Measurements from ENCODE around the gene EXPH5. TPM values are rescaled to one million over a fixed set of nuclear protein-coding genes. Genes with fewer than 3 reads are reported as not detected.

The EXPH5 gene
- total RNA-seq, 1 donor: 0.72 TPM

- TF ChIP-seq CTCF (IDR thresholded peaks at IDR 0.05; ENCODE audit: insufficient read depth, low read length): no peak
Measured at GRCh38 chr11:108558222-108558621, 35.3 kb downstream of the EXPH5 start.

GRCh38 chr11:108556019-108556418 is 37.5 kb downstream of the EXPH5 start:
- no peak overlapping the region for H3K4me3 ChIP-seq (ENCODE audit: low read depth, low read length)
- TF ChIP-seq CTCF (IDR thresholded peaks at IDR 0.05; ENCODE audit: insufficient read depth, low read length): no peak
- no peak for DNase-seq (ENCODE audit: low read depth)

More at GRCh38 chr11:108558222-108558621, 35.3 kb downstream of the EXPH5 start:
- DNase-seq (ENCODE audit: low read depth): no peak
- no peak overlapping the region for H3K4me3 ChIP-seq (ENCODE audit: low read depth, low read length)

- DNase-seq (ENCODE audit: low read depth): no peak
- H3K4me3 ChIP-seq (ENCODE audit: low read depth, low read length): no peak overlapping the region
- no peak for TF ChIP-seq CTCF (IDR thresholded peaks at IDR 0.05; ENCODE audit: insufficient read depth, low read length)
Measured at GRCh38 chr11:108551651-108552462, 41.7 kb downstream of the EXPH5 start.

GRCh38 chr11:108549319-108549885 is 44.2 kb downstream of the EXPH5 start:
- TF ChIP-seq CTCF (IDR thresholded peaks at IDR 0.05; ENCODE audit: insufficient read depth, low read length): no peak
- no peak overlapping the region for H3K4me3 ChIP-seq (ENCODE audit: low read depth, low read length)

GRCh38 chr11:108545909-108546501 is 47.6 kb downstream of the EXPH5 start:
- no peak overlapping the region for H3K4me3 ChIP-seq (ENCODE audit: low read depth, low read length)
- DNase-seq (ENCODE audit: low read depth): no peak
- no peak for TF ChIP-seq CTCF (IDR thresholded peaks at IDR 0.05; ENCODE audit: insufficient read depth, low read length)

More at GRCh38 chr11:108549319-108549885, 44.2 kb downstream of the EXPH5 start:
- no peak for DNase-seq (ENCODE audit: low read depth)

- TF ChIP-seq CTCF (IDR thresholded peaks at IDR 0.05; ENCODE audit: insufficient read depth, low read length): no peak
- DNase-seq (ENCODE audit: low read depth): no peak
- no peak overlapping the region for H3K4me3 ChIP-seq (ENCODE audit: low read depth, low read length)
Measured at GRCh38 chr11:108543316-108543964, 50.1 kb downstream of the EXPH5 start.
